Heart left ventricle (tissue), 13 donors: ENCODE results near the gene NPVF.

Experiments
- POLR2A ChIP-seq, 2 donors: fragments of 450-650 bp; IDR thresholded peaks; one replicate each; pipeline ENCODE4 v1.6.1; 2017; ENCODE audit warnings: antibody characterized with exemption in 2 of 2, mild to moderate bottlenecking in 2 of 2, moderate library complexity in 2 of 2
- TF ChIP-seq, protein P1 (sequence below), 12 donors: fragments of 200-600 bp; sonication (generic) in 4 of 12; IDR thresholded peaks; one replicate each; pipeline versions ENCODE4 v1.5.0 to v1.8.0; 2018 to 2022; ENCODE audit warnings: antibody characterized with exemption in 12 of 12, mild to moderate bottlenecking in 5 of 12
- donor health status: ischemic (EF 13 %, LVEDD 7.1; RV severe dilation, severe dysfunction).
- donor health status: DM: no; HTN: yes; CAD: no.
- donor health status: DM: no; HTN: no; CAD: no.
- donor health status: ischemic (EF 25% LVEDD 6.9; RV normal size, moderate dysfunction).
- donor health status: ischemic (EF 25% LVEDD 5.7; RV mildly dilated, moderate dysfunction).
- donor health status: ischemic (EF 35%, LVEDD 5.7; RV mildly dilated, moderate dysfunction).
- donor health status: nonischemic (EF 11% LVEDD 7.7; RV severe dilation, severe dysfunction).
- donor health status: DM: yes; HTN: yes; CAD: no.
- donor health status: PGD.
- donor health status: ischemic (EF 29% LVEDD 5.4; RV normal size, mild dysfunction).
- donor health status: nonischemic (EF 23%, LVEDD 6.1; RV moderate dilation, normal function).

DNA sequence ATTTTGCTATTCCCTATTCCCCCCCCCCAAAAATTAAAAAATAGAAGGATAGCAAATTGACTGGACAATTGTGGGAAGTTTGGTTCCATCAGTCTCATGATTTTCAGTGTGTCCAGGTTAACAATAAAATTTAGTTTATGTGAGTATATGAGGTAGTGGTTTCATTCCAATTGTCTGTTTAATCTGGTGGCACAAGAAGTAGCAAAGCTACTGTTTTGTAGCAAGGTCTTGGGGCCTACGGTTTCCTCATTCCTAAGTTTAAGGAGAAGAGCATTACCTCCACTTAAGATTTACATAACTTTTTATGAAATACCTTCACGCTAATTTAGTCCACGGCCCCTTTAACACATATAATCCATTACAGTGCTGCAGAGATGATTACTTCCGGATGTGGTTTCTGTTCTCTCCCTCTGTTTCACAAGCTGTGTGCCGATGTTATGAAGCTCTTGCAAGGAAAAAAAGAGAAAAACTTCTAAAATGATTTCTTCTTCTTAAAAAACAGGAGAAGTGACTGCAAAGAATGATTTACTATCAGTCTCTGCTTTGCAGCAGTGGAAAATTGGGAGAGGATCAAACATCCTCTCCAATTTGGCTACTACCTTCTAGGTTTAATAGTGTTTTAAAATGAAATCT lies 32.7 kb upstream of the NPVF start:
- TF ChIP-seq, protein P1, sequence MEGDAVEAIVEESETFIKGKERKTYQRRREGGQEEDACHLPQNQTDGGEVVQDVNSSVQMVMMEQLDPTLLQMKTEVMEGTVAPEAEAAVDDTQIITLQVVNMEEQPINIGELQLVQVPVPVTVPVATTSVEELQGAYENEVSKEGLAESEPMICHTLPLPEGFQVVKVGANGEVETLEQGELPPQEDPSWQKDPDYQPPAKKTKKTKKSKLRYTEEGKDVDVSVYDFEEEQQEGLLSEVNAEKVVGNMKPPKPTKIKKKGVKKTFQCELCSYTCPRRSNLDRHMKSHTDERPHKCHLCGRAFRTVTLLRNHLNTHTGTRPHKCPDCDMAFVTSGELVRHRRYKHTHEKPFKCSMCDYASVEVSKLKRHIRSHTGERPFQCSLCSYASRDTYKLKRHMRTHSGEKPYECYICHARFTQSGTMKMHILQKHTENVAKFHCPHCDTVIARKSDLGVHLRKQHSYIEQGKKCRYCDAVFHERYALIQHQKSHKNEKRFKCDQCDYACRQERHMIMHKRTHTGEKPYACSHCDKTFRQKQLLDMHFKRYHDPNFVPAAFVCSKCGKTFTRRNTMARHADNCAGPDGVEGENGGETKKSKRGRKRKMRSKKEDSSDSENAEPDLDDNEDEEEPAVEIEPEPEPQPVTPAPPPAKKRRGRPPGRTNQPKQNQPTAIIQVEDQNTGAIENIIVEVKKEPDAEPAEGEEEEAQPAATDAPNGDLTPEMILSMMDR (IDR thresholded peaks at IDR 0.05): no peak
- TF ChIP-seq POLR2A (IDR thresholded peaks at IDR 0.05): no peak
